HepG2 (cell line): ENCODE data around the gene METTL27. TPM values are rescaled to one million over a fixed set of nuclear protein-coding genes. Genes with fewer than 3 reads are reported as not detected.

ENCODE experiments used
- BRCA1 ChIP-seq: sonication (generic); formaldehyde crosslinking; IDR thresholded peaks from 2 replicates; pipeline ENCODE4 v1.4.0; 2020; ENCODE audit warnings: missing genetic modification reagents
- CBX1 ChIP-seq: IDR thresholded peaks from one replicate; pipeline ENCODE4 v1.6.1; 2016; ENCODE audit warnings: antibody characterized with exemption, low read depth
- CHCHD3 ChIP-seq: sonication (generic); formaldehyde crosslinking; IDR thresholded peaks from 2 replicates; pipeline ENCODE4 v1.8.0; 2022; ENCODE audit warnings: mild to moderate bottlenecking, missing genetic modification reagents, moderate library complexity
- DNMT1 ChIP-seq: sonication (generic); formaldehyde crosslinking; IDR thresholded peaks from 2 replicates; pipeline ENCODE4 v1.5.1; 2020; ENCODE audit warnings: mild to moderate bottlenecking, missing genetic modification reagents
- FOXA1 ChIP-seq, 2 experiments: fragments of 450-650 bp in 1 of 2; sonication (generic) in 1 of 2; formaldehyde crosslinking in 1 of 2; IDR thresholded peaks; 2 replicates each; pipeline versions ENCODE4 v1.4.0 to v1.6.1; 2016 to 2020; ENCODE audit warnings: missing genetic modification reagents in 1 of 2
- FOXJ3 ChIP-seq: sonication (generic); formaldehyde crosslinking; IDR thresholded peaks from 2 replicates; pipeline ENCODE4 v1.4.0; 2020; ENCODE audit warnings: missing genetic modification reagents, mild to moderate bottlenecking, borderline replicate concordance
- KLF6 ChIP-seq: IDR thresholded peaks from 2 replicates; pipeline ENCODE4 v1.8.0; 2016; ENCODE audit warnings: missing biosample characterization, missing genetic modification reagents
- LCORL ChIP-seq, 2 experiments: fragments of 450-650 bp in 1 of 2; sonication (generic) in 1 of 2; formaldehyde crosslinking in 1 of 2; IDR thresholded peaks; 2 replicates each; pipeline versions ENCODE4 v1.5.0 to v1.6.1; 2017 to 2020; ENCODE audit warnings: antibody characterized with exemption in 1 of 2, missing genetic modification reagents in 1 of 2
- LRRFIP1 ChIP-seq: sonication (generic); formaldehyde crosslinking; conservative IDR thresholded peaks from 2 replicates; pipeline ENCODE4 v1.4.0; 2020; ENCODE audit warnings: missing genetic modification reagents
- MED13 ChIP-seq: sonication (generic); formaldehyde crosslinking; IDR thresholded peaks from 2 replicates; pipeline ENCODE4 v1.5.0; 2020; ENCODE audit warnings: missing genetic modification reagents
- MIER2 ChIP-seq: IDR thresholded peaks from 2 replicates; pipeline ENCODE4 v1.6.1; 2016; ENCODE audit warnings: missing biosample characterization, missing genetic modification reagents
- NFAT5 ChIP-seq: sonication (generic); formaldehyde crosslinking; IDR thresholded peaks from 2 replicates; pipeline ENCODE4 v1.4.0; 2020; ENCODE audit warnings: missing genetic modification reagents
- TRAFD1 ChIP-seq: sonication (generic); formaldehyde crosslinking; IDR thresholded peaks from 2 replicates; pipeline ENCODE4 v1.5.1; 2020; ENCODE audit warnings: missing genetic modification reagents, mild to moderate bottlenecking, borderline replicate concordance
- ZFX ChIP-seq: sonication (generic); formaldehyde crosslinking; IDR thresholded peaks from 2 replicates; pipeline ENCODE4 v1.4.0; 2020; ENCODE audit warnings: mild to moderate bottlenecking, low read depth, missing genetic modification reagents, moderate library complexity
- ZIK1 ChIP-seq: sonication (generic); formaldehyde crosslinking; IDR thresholded peaks from 2 replicates; pipeline ENCODE4 v1.5.0; 2020; ENCODE audit warnings: mild to moderate bottlenecking, low read depth, missing genetic modification reagents, borderline replicate concordance
- ZNF317 ChIP-seq: sonication (generic); formaldehyde crosslinking; IDR thresholded peaks from 2 replicates; pipeline ENCODE4 v1.5.0; 2020; ENCODE audit warnings: mild to moderate bottlenecking, missing genetic modification reagents
- ZNF512 ChIP-seq: sonication (generic); formaldehyde crosslinking; IDR thresholded peaks from 2 replicates; pipeline ENCODE4 v1.4.0; 2020; ENCODE audit warnings: mild to moderate bottlenecking, missing genetic modification reagents
- polyA plus RNA-seq, 8 experiments: library from polyadenylated mRNA; depleted of rRNA in 3 of 8; stranded (reverse) in 7 of 8; unstranded in 1 of 8; fragments of >200 nt; fragmentation: Illumina TruSeq in 4 of 8; extraction: Trizol in 4 of 8; gene quantifications; 2 replicates each; pipeline versions ENCODE4 v1.2.1 to v1.2.3, GENCODE V29; 2011 to 2016; ENCODE audit warnings: low read depth in 4 of 8, missing spikeins in 1 of 8, mixed read lengths in 1 of 8; ENCODE audit not compliant: insufficient read depth in 1 of 8
- total RNA-seq, 5 experiments: library from RNA; depleted of rRNA; stranded (reverse); fragments of >200 nt; fragmentation: Illumina TruSeq; extraction: Trizol; gene quantifications; 2 replicates each; pipeline ENCODE4 v1.2.3, GENCODE V29; 2016; ENCODE audit warnings: low read depth in 1 of 5

METTL27 gene
- total and polyA plus RNA-seq, 2 of the 13 experiments (the other 11 are each of a cell fraction or from before 2014, with no cell fraction given) = 2.0 to 3.0 TPM

- no peak for TF ChIP-seq TRAFD1 (CRISPR knock-in tag)
- TF ChIP-seq ZIK1 (CRISPR knock-in tag) = no peak; the same call in 1 of the 2 replicates
- TF ChIP-seq FOXA1 (IDR thresholded peaks at IDR 0.05) = no peak
- peak; percentile 26 for TF ChIP-seq FOXA1 (CRISPR knock-in tag; IDR thresholded peaks at IDR 0.05)
- TF ChIP-seq LRRFIP1 (CRISPR knock-in tag) = no peak
- no peak; the same call in 1 of the 2 replicates for TF ChIP-seq ZNF317
- no peak for TF ChIP-seq CHCHD3 (CRISPR knock-in tag)
- TF ChIP-seq ZFX (CRISPR knock-in tag) = peak; percentile 84
- TF ChIP-seq NFAT5 (CRISPR knock-in tag) = no peak
- TF ChIP-seq KLF6 (CRISPR knock-in tag) = no peak
- no peak for TF ChIP-seq BRCA1
- no peak for TF ChIP-seq FOXJ3
- 0 out of 2 replicates have a peak, but pooled peaks have one; percentile 3 for TF ChIP-seq DNMT1
- TF ChIP-seq ZNF512 (CRISPR knock-in tag) = no peak
- no peak for TF ChIP-seq MIER2
- TF ChIP-seq MED13 = no peak
- TF ChIP-seq LCORL (IDR thresholded peaks at IDR 0.05) = no peak
- peak; percentile 78; the same call in 1 of the 2 replicates for TF ChIP-seq LCORL (CRISPR knock-in tag; IDR thresholded peaks at IDR 0.05)
- TF ChIP-seq CBX1 = no peak
Observed at GRCh38 chr7:73831834-73832651, 10.3 kb downstream of the METTL27 start (continued).
